ENCODE data around the gene CELF2. TPM values are rescaled to one million over a fixed set of nuclear protein-coding genes. Genes with fewer than 3 reads are reported as not detected.
A peak's percentile ranks its signal among the peaks of the same experiment; 100 is the strongest.

The CELF2 gene
- total RNA-seq, 2 donors from 2014 or later, result 63.2 to 69.4 TPM

- no peaks in the 10 kb centered on the region for H3K36me3 ChIP-seq
- H3K9me3 ChIP-seq, result no peaks in the 10 kb centered on the region
- no peak overlapping the region for H3K4me3 ChIP-seq
- TF ChIP-seq CTCF (IDR thresholded peaks at IDR 0.05), result no peak
- H3K4me1 ChIP-seq, result peaks cover 0 to 58% of the 10 kb centered on the region in 2 donors
- H3K27ac ChIP-seq, result no peak overlapping the region
- no peak for DNase-seq (ENCODE audit: low spot score)
- H3K27me3 ChIP-seq, result no peaks in the 10 kb centered on the region
Measured at GRCh38 chr10:11042357-11042756, 24.7 kb downstream of the CELF2 start.

- H3K9me3 ChIP-seq, result no peaks in the 10 kb centered on the region
- peaks cover 0 to 58% of the 10 kb centered on the region in 2 donors for H3K4me1 ChIP-seq
- no peaks in the 10 kb centered on the region for H3K36me3 ChIP-seq
- no peak overlapping the region for H3K4me3 ChIP-seq
- no peak for DNase-seq (ENCODE audit: low spot score)
- no peak for TF ChIP-seq CTCF (IDR thresholded peaks at IDR 0.05)
- H3K27me3 ChIP-seq, result no peaks in the 10 kb centered on the region
- H3K27ac ChIP-seq, result no peak overlapping the region
Measured at GRCh38 chr10:11043039-11043438, 25.4 kb downstream of the CELF2 start.

- H3K27ac ChIP-seq, result peak overlapping the region in 1 of 2 donors; percentile 6
- H3K4me1 ChIP-seq, result peaks cover 0 to 60% of the 10 kb centered on the region in 2 donors
- no peaks in the 10 kb centered on the region for H3K9me3 ChIP-seq
- no peak for TF ChIP-seq CTCF (IDR thresholded peaks at IDR 0.05)
- H3K4me3 ChIP-seq, result no peak overlapping the region
- no peak for DNase-seq (ENCODE audit: low spot score)
- H3K36me3 ChIP-seq, result no peaks in the 10 kb centered on the region
- H3K27me3 ChIP-seq, result no peaks in the 10 kb centered on the region
Measured at GRCh38 chr10:11043446-11044127, 25.9 kb downstream of the CELF2 start.

GRCh38 chr10:11045487-11045886 lies 27.8 kb downstream of the CELF2 start:
- TF ChIP-seq CTCF (IDR thresholded peaks at IDR 0.05), result no peak
- peak overlapping the region; percentile 77 to 87 for H3K27ac ChIP-seq
- no peaks in the 10 kb centered on the region for H3K36me3 ChIP-seq
- H3K4me3 ChIP-seq, result peak overlapping the region in 1 of 2 donors; percentile 7
- peaks cover 0 to 77% of the 10 kb centered on the region in 2 donors for H3K4me1 ChIP-seq
- H3K27me3 ChIP-seq, result no peaks in the 10 kb centered on the region
- DNase-seq (ENCODE audit: low spot score), result no peak
- no peaks in the 10 kb centered on the region for H3K9me3 ChIP-seq

- no peak for DNase-seq (ENCODE audit: low spot score)
- Histone ChIP-seq H3K9me3 (no peaks in the 10 kb centered on the region), H3K27me3 (no peaks in the 10 kb centered on the region), H3K4me1 (peaks cover 0 to 78% of the 10 kb centered on the region in 2 donors), H3K36me3 (no peaks in the 10 kb centered on the region), H3K27ac (peak overlapping the region; percentile 77 to 87), H3K4me3 (peak overlapping the region in 1 of 2 donors; percentile 7)
- no peak for TF ChIP-seq CTCF (IDR thresholded peaks at IDR 0.05)
Measured at GRCh38 chr10:11045995-11046775, 28.5 kb downstream of the CELF2 start.
